Stomach (tissue), 4 donors: ENCODE data around the gene LCE5A.

ENCODE experiments used
- CTCF ChIP-seq, 7 experiments: fragments of 450-650 bp in 4 of 7; fragments of 200-600 bp in 3 of 7; sonication (generic) in 3 of 7; IDR thresholded peaks; one replicate each; pipeline ENCODE4 v1.5.1; 2016 to 2019; ENCODE audit warnings: antibody characterized with exemption in 7 of 7, control low read depth in 2 of 7, mild to moderate bottlenecking in 1 of 7
- EP300 ChIP-seq: sonication (generic); formaldehyde crosslinking; IDR thresholded peaks from one replicate; pipeline ENCODE4 v1.6.1; 2017; ENCODE audit warnings: antibody characterized with exemption
- POLR2A ChIP-seq, 4 donors: fragments of 450-650 bp; IDR thresholded peaks; one replicate each; pipeline ENCODE4 v1.6.1; 2016; ENCODE audit warnings: antibody characterized with exemption in 4 of 4, control low read depth in 2 of 4, mild to moderate bottlenecking in 1 of 4, moderate library complexity in 1 of 4
- POLR2AphosphoS5 ChIP-seq, 3 donors: sonication (generic); formaldehyde crosslinking; IDR thresholded peaks; one replicate each; pipeline ENCODE4 v1.6.1; 2016; ENCODE audit warnings: antibody characterized with exemption in 3 of 3

GRCh38 chr1:152481869-152482664 lies 28.5 kb upstream of the LCE5A start:
- TF ChIP-seq CTCF (IDR thresholded peaks at IDR 0.05) (no peak), POLR2A (IDR thresholded peaks at IDR 0.05) (no peak), POLR2AphosphoS5 (IDR thresholded peaks at IDR 0.05) (no peak), EP300 (no peak)
